BLaER1 treated with 17β-estradiol and CSF1 and Interleukin-3, amounts not matched to agents 10 nM and 100 nM (cell line): Measurements from ENCODE around the gene VSIR.

ENCODE experiments used
- H3K27ac ChIP-seq, 11 experiments: shearing (Covaris generic); formaldehyde crosslinking; 2 replicates each; pipeline ENCODE4 v1.8.1; 2022
- H3K27me3 ChIP-seq, 11 experiments: shearing (Covaris generic); formaldehyde crosslinking; 2 replicates each; pipeline ENCODE4 v1.8.1; 2022
- H3K36me3 ChIP-seq, 11 experiments: shearing (Covaris generic); formaldehyde crosslinking; 2 replicates each; pipeline ENCODE4 v1.8.1; 2022
- H3K4me1 ChIP-seq, 10 experiments: shearing (Covaris generic); formaldehyde crosslinking; 2 replicates each; pipeline ENCODE4 v1.8.1; 2022
- H3K4me2 ChIP-seq, 11 experiments: shearing (Covaris generic); formaldehyde crosslinking; 2 replicates each; pipeline ENCODE4 v1.8.1; 2022
- H3K4me3 ChIP-seq, 10 experiments: shearing (Covaris generic); formaldehyde crosslinking; 2 replicates each; pipeline ENCODE4 v1.8.1; 2022
- H3K9ac ChIP-seq, 11 experiments: shearing (Covaris generic); formaldehyde crosslinking; 2 replicates each; pipeline ENCODE4 v1.8.1; 2022
- H3K9me3 ChIP-seq, 11 experiments: shearing (Covaris generic); formaldehyde crosslinking; replicated peaks in 1 of 11; 2 replicates each; pipeline ENCODE4 v1.8.1; 2022
- H4K20me1 ChIP-seq, 11 experiments: shearing (Covaris generic); formaldehyde crosslinking; 2 replicates each; pipeline ENCODE4 v1.8.1; 2022
- Cebpa-rat ChIP-seq, 11 experiments: shearing (Covaris generic); IDR thresholded peaks; 2 replicates each; pipeline ENCODE4 v1.8.1; 2022

The VSIR gene

DNA sequence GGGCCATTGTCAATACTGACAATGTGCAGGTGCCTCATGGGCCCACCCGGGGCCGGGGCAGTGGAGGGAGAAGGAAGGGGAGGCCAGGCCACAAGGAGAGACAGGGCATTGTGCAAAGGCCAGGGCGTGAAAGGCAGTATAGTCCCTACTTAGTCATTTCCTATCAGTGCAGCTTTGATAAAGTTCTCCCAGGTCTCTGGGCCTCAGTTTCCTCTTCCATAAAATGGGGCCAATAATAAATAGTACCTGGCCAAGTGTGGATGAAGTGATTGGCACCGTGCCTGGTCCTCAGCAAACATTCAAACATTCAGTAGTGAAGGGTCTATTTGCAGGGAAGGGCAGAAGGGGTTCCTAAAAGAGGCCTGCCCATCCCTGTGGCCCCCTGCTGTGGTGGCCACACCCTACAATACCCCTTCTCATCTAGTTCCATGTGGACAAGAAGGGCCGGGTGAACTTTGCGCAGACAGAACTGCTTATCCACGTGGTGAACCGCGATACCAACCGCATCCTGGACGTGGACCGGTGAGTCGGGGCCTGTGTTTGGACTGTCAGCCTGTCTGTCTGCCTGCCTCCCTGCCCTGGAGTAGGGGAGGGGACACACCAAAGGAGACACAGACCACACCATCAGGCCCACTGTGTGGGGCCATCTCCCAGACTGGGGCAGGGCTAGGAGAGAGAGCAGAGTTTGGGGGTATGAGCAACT, 36.9 kb upstream of the VSIR start:
- Histone ChIP-seq H3K4me1 (peaks cover 0 to 88% (median 48%) of the 10 kb centered on the region in 10 experiments; a peak in 17 of 20 replicates), H3K27me3 (no peaks in the 10 kb centered on the region), H3K4me3 (no peak overlapping the region), H3K9ac (peak overlapping the region in 1 of 11 experiments; percentile 40; a peak in 4 of 22 replicates), H3K9me3 (no peaks in the 10 kb centered on the region), H3K4me2 (peak overlapping the region in 8 of 11 experiments; percentile 21 to 68 (median 35); a peak in 11 of 22 replicates), H3K36me3 (peaks cover 3 to 21% (median 19%) of the 10 kb centered on the region in 11 experiments; a peak in 20 of 22 replicates), H4K20me1 (peaks cover 0 to 87% (median 21%) of the 10 kb centered on the region in 11 experiments; a peak in 20 of 22 replicates), H3K27ac (peak overlapping the region in 2 of 11 experiments; percentile 17 to 18; a peak in 1 of 22 replicates)
- no peak for TF ChIP-seq Cebpa-rat (IDR thresholded peaks at IDR 0.05)

DNA sequence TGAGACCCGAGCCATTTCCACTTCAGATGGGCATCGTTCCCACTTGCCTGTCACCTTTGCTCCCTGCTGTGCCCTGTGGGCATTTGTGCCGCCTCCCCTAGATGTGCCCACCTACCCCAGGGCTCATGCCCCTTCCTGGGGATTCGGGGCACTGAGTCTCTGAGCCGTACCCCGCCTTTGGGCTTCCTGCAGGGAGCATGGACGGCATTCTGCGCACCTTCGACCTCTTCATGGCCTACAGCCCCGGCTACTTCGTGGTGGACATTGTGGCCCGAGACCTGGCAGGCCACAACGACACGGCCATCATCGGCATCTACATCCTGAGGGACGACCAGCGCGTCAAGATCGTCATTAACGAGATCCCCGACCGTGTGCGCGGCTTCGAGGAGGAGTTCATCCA, 36.3 kb upstream of the VSIR start:
- Histone ChIP-seq H4K20me1 (peaks cover 0 to 83% (median 15%) of the 10 kb centered on the region in 11 experiments; a peak in 18 of 22 replicates), H3K9me3 (no peaks in the 10 kb centered on the region), H3K36me3 (peaks cover 0 to 15% (median 13%) of the 10 kb centered on the region in 11 experiments; a peak in 17 of 22 replicates), H3K27me3 (no peaks in the 10 kb centered on the region), H3K9ac (no peak overlapping the region), H3K4me1 (peaks cover 0 to 88% (median 51%) of the 10 kb centered on the region in 10 experiments; a peak in 18 of 20 replicates), H3K27ac (no peak overlapping the region), H3K4me2 (peak overlapping the region in 3 of 11 experiments; percentile 9 to 68 (median 56); a peak in 6 of 22 replicates), H3K4me3 (no peak overlapping the region)
- no peak for TF ChIP-seq Cebpa-rat (IDR thresholded peaks at IDR 0.05)

DNA sequence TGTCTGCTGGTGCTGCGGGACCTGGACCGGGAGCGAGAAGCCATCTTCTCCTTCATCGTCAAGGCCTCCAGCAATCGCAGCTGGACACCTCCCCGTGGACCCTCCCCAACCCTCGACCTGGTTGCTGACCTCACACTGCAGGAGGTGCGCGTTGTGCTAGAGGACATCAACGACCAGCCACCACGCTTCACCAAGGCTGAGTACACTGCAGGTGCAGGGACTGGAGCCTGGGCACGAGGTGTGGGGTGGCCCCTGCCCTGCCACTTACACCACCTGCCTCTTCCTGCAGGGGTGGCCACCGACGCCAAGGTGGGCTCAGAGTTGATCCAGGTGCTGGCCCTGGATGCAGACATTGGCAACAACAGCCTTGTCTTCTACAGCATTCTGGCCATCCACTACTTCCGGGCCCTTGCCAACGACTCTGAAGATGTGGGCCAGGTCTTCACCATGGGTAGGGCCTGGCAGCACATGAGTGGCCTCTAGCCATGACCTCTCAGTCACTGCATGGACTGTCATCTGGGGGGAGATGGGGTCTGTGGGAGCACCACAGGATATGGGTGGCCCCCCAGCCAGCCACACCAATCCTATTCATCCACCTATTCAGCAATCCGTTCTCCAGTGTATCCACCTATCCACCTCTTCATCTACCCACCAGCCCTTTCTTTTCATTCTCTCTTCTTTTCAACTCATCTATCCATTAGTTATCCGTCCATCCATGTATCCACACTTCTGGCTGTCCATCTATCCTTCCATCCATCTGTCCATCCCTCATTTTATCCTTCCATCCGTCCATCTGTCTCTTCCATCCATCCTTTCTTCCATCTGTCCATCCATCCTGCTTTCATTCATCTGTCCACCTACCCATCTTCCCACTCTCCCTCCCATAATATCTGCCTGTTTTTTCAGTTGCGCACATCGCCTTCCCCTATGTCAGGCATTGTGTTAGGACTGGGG, 34.5 kb upstream of the VSIR start:
- Histone ChIP-seq H4K20me1 (peaks cover 0 to 73% (median 0%) of the 10 kb centered on the region in 11 experiments; a peak in 10 of 22 replicates), H3K27ac (no peak overlapping the region), H3K4me2 (peak overlapping the region in 3 of 11 experiments; percentile 4 to 15 (median 13); a peak in 3 of 22 replicates), H3K9me3 (no peaks in the 10 kb centered on the region), H3K36me3 (peaks cover 0 to under 1% (median 0%) of the 10 kb centered on the region in 11 experiments; a peak in 3 of 22 replicates), H3K4me1 (peaks cover 5 to 88% (median 57%) of the 10 kb centered on the region in 10 experiments; a peak in 18 of 20 replicates), H3K27me3 (no peaks in the 10 kb centered on the region), H3K9ac (no peak overlapping the region), H3K4me3 (no peak overlapping the region)
- no peak for TF ChIP-seq Cebpa-rat (IDR thresholded peaks at IDR 0.05)

DNA sequence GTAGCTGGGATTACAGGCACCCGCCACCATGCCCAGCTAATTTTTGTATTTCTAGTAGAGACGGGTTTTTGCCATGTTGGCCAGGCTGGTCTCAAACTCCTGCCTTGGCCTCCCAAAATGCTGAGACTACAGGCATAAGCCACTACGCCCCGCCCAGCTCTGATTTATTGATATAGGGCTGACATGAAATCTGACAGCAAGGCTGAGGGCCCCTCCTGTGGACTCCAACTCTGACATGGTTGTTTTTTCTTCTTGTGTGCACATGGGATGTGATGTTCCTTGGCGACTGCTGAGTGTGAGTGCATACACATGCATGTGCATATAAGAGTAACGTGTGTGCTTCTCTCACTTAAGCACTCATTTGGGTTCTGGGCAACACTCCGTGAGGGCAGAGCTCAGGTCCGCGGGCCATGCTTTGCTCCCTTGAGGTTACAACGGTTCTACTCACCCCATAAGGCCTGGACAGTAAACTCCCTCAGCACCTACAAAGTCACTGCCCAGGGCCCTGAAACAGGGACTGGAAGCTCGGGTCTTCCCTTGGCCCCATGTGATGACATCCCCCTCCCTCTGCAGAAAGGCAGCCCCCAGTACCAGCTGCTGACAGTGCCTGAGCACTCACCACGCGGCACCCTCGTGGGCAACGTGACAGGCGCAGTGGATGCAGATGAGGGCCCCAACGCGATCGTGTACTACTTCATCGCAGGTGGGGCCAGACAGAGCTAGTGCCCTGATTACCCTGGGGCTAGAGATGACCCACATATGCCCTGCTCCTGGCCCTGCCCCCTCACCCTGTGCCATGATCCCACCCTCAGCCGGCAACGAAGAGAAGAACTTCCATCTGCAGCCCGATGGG, 33.6 kb upstream of the VSIR start:
- no peak for TF ChIP-seq Cebpa-rat (IDR thresholded peaks at IDR 0.05)
- peak overlapping the region in 3 of 11 experiments; percentile 13 to 17 (median 15); a peak in 3 of 22 replicates for H3K4me2 ChIP-seq
- no peak overlapping the region for H3K27ac ChIP-seq
- H3K4me3 ChIP-seq: no peak overlapping the region
- H3K4me1 ChIP-seq: peaks cover 5 to 90% (median 60%) of the 10 kb centered on the region in 10 experiments; a peak in 17 of 20 replicates
- no peaks in the 10 kb centered on the region; a peak in 1 of 22 replicates for H3K36me3 ChIP-seq
- no peaks in the 10 kb centered on the region for H3K27me3 ChIP-seq
- H3K9me3 ChIP-seq: no peaks in the 10 kb centered on the region
- H4K20me1 ChIP-seq: peaks cover 0 to 64% (median 0%) of the 10 kb centered on the region in 11 experiments; a peak in 6 of 22 replicates
- no peak overlapping the region for H3K9ac ChIP-seq

GRCh38 chr10:71805776-71806703, 32.7 kb upstream of the VSIR start:
- Histone ChIP-seq H3K36me3 (no peaks in the 10 kb centered on the region; a peak in 1 of 22 replicates), H3K4me1 (peaks cover 5 to 94% (median 61%) of the 10 kb centered on the region in 10 experiments; a peak in 17 of 20 replicates), H3K27me3 (no peaks in the 10 kb centered on the region), H3K27ac (0 out of 22 replicates have a peak overlapping the region, but pooled peaks of 1 of the 11 experiments have one; percentile 13), H3K9me3 (no peaks in the 10 kb centered on the region), H4K20me1 (peaks cover 0 to 55% (median 0%) of the 10 kb centered on the region in 11 experiments; a peak in 5 of 22 replicates), H3K4me2 (peak overlapping the region in 5 of 11 experiments; percentile 66 to 78 (median 74); a peak in 9 of 22 replicates), H3K4me3 (no peak overlapping the region), H3K9ac (no peak overlapping the region)
- no peak for TF ChIP-seq Cebpa-rat (IDR thresholded peaks at IDR 0.05)

DNA sequence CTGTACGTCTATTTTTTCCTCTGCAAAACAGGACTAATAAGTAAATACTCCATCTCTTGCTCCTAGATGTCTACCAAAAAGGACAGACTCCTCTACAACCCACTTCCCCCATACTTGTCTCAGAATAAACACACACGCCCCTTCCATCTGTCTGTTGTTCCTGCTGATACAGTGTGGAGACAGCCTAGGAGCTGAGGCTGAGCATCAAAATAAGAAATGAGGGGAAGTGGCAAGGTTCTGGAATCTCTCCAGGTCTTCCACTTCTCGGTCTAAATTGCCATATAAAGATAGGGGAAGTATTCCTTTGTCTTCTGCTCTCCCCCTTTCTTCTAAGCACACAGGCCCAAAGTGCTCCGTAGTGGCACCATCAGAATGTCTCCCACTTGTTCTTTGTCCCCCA, 30.8 kb upstream of the VSIR start:
- Histone ChIP-seq H3K4me1 (peaks cover 5 to 97% (median 47%) of the 10 kb centered on the region in 10 experiments; a peak in 17 of 20 replicates), H3K27ac (peak overlapping the region in 5 of 11 experiments; percentile 11 to 60 (median 41); a peak in 9 of 22 replicates), H3K27me3 (no peaks in the 10 kb centered on the region), H3K9me3 (no peaks in the 10 kb centered on the region), H3K4me2 (peak overlapping the region in 9 of 11 experiments; percentile 20 to 78 (median 66); a peak in 18 of 22 replicates), H4K20me1 (peaks cover 0 to 45% (median 0%) of the 10 kb centered on the region in 11 experiments; a peak in 3 of 22 replicates), H3K36me3 (no peaks in the 10 kb centered on the region), H3K4me3 (no peak overlapping the region), H3K9ac (peak overlapping the region in 3 of 11 experiments; percentile 40 to 44 (median 41); a peak in 8 of 22 replicates)
- TF ChIP-seq Cebpa-rat (IDR thresholded peaks at IDR 0.05): no peak
